Fibroblast of skin of scalp (primary cell): ENCODE measurements around the gene ITGA2B.
"Not testable (repeated sequence)": the region's sequence is repeated elsewhere in the genome, so short reads cannot be mapped to it uniquely, and the experiment has no call there.

Experiments used
- DNase-seq: peaks from one replicate; pipeline ENCODE4 v3.0.0-alpha.2; 2013

Gene ITGA2B

DNA sequence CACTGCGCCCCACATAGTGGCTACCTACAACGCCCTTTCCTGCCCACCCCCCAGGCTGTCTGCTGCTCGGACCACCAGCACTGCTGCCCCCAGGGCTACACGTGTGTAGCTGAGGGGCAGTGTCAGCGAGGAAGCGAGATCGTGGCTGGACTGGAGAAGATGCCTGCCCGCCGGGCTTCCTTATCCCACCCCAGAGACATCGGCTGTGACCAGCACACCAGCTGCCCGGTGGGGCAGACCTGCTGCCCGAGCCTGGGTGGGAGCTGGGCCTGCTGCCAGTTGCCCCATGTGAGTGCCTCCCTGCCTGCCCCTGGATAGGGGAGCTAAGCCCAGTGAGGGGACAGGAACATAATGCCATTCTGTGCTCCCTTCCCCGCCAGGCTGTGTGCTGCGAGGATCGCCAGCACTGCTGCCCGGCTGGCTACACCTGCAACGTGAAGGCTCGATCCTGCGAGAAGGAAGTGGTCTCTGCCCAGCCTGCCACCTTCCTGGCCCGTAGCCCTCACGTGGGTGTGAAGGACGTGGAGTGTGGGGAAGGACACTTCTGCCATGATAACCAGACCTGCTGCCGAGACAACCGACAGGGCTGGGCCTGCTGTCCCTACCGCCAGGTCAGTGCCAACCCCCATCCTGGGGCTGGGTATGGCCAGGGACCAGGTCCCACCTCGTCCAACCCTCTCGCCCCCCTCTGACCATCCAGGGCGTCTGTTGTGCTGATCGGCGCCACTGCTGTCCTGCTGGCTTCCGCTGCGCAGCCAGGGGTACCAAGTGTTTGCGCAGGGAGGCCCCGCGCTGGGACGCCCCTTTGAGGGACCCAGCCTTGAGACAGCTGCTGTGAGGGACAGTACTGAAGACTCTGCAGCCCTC lies 37.3 kb downstream of the ITGA2B start:
- DNase-seq, result no peak

DNA sequence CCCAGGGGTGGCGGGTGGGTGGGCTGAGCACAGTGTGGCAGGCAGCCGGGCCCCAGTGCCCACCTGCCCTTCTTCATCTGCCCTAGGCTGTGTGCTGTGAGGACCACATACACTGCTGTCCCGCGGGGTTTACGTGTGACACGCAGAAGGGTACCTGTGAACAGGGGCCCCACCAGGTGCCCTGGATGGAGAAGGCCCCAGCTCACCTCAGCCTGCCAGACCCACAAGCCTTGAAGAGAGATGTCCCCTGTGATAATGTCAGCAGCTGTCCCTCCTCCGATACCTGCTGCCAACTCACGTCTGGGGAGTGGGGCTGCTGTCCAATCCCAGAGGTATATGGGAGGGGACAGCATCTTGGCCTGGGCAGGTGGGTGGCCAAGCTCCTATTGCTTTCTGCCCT lies 38.0 kb downstream of the ITGA2B start:
- DNase-seq, result no peak

DNA sequence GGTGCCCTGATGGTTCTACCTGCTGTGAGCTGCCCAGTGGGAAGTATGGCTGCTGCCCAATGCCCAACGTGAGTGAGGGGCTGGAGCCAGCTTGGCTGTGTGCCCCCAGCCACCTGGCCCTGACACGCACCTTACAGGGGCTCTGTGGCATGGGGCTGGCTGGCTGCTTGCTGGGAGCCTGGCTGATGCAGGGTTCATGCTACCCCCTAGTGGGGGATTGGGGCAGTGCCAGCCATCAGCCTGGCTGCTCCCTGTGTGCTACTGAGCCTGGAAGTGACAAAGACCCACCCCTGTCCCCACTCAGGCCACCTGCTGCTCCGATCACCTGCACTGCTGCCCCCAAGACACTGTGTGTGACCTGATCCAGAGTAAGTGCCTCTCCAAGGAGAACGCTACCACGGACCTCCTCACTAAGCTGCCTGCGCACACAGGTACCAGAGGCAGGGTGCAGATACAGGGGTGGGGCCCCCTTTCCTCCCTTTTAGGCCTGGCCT lies 38.7 kb downstream of the ITGA2B start:
- DNase-seq, result peak; percentile 53

DNA sequence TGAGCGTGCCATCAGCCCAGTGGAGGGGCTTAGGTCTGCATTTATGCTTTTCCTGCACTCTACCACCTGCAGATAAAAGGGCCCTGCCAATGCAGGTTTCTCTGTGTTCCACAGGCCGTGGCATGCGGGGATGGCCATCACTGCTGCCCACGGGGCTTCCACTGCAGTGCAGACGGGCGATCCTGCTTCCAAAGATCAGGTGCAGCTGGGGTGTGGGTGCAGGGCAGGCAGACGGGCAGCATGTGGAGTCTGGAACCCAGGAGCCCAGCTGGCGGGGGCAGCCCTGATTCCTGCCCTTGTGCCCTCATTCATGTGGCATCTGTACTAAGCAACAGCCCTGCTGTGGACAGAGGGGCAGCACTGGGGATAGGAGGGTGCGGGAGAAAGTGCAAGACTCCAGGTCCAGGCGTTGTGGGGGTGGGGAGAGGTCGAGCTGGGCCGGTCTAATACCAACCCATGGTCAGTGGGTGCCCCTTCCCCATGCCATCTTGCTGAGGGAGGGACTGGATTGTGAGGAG lies 39.8 kb downstream of the ITGA2B start:
- DNase-seq, result no peak

DNA sequence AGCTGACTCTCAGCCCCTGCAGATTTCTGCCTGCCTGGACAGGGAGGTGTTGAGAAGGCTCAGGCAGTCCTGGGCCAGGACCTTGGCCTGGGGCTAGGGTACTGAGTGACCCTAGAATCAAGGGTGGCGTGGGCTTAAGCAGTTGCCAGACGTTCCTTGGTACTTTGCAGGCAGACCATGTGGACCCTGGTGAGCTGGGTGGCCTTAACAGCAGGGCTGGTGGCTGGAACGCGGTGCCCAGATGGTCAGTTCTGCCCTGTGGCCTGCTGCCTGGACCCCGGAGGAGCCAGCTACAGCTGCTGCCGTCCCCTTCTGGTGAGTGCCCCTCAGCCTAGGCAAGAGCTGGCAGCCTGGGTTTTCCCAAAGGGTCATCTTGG lies 40.5 kb downstream of the ITGA2B start:
- DNase-seq, result no peak

DNA sequence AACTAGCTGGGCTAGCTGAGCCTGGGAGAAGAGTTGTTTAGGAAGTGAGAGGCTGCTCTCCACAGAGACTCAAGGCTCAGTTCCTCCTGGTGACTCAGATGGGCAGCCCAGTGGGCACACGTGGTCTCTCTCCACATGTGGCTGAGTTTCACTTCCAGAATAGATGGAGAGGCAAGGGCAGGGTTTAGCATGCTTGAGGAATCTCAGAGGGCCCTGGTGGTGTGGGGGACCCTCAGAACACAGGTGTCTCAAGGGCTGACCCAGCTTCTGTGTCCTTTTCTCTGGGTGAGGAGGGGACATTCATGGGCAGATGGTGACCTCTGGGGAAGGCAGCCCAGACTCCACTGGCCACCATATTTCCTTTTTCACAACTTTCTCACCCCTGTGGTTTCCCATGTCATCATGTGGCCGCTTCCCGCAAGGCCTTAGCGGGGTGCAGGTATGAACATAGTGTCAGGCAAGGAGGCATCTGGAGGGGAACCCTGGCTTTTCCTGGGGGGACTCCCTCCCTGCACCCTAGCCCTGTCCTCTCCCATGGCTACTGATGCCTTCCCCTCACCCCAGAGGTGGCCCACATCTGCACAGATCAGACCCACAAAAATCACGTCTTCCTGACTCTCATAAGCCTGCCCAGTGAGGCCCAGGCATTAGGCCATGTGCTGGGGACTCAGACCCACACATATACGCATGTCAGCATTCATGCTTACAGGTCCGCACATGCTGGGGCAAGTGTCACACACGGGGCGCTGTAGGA lies 41.0 kb downstream of the ITGA2B start:
- no peak for DNase-seq

DNA sequence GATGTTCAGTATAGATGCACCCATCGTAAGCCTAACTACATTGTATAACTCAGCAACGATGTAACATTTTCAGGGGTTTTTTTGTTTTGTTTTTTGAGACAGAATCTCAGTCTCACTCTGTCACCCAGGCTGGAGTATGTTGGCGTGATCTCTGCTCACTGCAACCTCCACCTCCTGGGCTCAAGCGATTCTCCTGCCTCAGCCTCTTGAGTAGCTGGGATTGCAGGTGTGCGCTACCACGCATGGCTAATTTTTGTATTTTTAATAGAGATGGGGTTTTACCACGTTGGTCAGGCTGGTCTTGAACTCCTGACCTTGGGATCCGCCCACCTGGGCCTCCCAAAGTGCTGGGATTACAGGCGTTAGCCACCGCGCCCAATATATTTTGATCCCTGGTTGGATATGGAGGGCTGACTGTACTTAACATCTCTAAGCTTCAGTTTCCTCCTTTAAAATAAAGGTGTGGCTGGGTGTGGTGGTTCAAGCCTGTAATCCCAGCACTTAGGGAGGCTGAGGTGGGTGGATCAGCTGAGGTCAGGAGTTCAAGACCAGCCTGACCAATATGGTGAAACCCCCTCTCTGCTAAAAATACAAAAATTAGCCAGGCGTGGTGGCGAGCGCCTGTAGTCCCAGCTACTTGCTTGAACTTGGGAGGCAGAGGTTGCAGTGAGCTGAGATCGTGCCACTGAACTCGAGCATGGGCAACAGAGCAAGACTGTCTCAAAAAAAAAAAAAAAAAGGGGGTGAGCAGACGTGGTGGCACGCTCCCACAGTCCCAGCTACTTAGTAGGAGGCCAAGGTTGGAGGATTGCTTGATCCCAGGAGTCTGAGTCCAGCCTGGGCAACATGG lies 42.0 kb downstream of the ITGA2B start:
- DNase-seq, result not testable (repeated sequence)

DNA sequence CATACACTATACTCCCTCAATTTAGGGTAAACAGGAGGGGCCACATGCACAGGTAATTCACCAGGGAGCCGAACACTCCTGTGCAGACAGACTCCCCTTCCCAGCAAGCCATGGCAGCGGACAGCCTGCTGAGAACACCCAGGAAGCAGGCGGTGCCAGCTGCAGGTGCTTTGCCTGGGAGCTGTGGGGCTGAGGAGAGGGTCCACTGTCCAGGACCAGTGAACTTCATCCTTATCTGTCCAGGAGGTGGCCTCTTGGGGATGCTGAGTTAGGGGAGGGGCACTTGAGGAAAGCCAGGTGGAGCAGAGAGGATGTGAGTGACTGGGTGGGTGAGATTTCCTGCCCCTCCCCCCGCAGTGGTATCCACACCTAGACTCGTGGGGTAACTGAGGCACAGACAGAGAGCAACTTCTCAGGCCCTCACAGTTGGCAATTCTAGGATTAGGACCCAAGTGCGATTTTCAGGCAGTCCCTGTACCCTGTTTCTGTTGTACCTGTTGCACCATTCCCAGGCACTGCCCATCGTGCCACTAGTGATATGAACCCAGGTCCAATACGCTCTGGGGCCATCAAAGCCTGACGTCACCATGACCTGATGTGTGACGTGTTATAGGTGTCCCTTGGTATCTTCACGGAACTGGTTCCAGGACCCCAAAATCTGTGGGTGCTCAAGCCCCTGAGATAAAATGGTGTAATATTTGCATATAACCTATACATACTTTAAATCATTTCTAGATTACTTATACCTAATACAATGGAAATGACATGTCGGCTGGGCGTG lies 43.2 kb downstream of the ITGA2B start:
- no peak for DNase-seq

DNA sequence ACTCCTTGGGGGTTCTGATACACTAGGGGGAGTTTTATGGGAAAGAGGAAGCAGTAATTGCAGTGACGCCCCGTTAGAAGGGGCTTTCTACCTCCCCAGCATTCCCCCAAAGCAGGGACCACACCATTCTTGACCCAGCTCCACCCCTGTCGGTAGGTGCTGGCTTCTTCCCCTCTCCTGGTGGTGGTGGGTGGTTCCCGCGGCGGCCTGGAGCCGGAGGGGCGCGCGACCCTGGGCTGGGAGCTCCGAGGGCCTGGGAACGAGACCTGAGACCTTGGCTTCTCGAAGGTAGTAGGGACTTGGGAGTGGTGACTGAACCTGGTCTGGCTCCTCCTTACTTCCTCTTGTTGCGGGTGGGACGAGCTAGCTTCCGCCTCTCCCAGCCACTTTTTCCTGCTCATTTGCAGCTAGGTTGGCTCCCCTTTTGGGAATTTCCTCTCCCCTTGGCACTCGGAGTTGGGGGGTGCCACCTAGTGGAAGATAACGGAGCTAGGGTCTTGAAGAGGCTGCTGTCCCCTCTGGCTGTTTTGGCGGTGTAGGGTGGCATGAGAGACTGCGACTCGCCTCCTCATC lies 43.9 kb downstream of the ITGA2B start:
- DNase-seq, result peak; percentile 69

DNA sequence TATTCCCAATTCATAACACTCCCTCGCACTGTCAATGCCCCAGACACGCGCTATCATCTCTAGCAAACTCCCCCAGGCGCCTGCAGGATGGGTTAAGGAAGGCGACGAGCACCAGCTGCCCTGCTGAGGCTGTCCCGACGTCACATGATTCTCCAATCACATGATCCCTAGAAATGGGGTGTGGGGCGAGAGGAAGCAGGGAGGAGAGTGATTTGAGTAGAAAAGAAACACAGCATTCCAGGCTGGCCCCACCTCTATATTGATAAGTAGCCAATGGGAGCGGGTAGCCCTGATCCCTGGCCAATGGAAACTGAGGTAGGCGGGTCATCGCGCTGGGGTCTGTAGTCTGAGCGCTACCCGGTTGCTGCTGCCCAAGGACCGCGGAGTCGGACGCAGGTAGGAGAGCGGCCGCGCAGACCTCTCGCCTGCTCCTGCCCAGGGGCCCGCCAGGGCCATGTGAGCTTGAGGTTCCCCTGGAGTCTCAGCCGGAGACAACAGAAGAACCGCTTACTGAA lies 44.5 kb downstream of the ITGA2B start, which contains the start of gene GRN:
TSS of gene GRN (plus strand) at position 364 of the 515 bp plus-strand sequence. CDS start 3,863 bp downstream, outside the sequence.
- peak; percentile 100 for DNase-seq

DNA sequence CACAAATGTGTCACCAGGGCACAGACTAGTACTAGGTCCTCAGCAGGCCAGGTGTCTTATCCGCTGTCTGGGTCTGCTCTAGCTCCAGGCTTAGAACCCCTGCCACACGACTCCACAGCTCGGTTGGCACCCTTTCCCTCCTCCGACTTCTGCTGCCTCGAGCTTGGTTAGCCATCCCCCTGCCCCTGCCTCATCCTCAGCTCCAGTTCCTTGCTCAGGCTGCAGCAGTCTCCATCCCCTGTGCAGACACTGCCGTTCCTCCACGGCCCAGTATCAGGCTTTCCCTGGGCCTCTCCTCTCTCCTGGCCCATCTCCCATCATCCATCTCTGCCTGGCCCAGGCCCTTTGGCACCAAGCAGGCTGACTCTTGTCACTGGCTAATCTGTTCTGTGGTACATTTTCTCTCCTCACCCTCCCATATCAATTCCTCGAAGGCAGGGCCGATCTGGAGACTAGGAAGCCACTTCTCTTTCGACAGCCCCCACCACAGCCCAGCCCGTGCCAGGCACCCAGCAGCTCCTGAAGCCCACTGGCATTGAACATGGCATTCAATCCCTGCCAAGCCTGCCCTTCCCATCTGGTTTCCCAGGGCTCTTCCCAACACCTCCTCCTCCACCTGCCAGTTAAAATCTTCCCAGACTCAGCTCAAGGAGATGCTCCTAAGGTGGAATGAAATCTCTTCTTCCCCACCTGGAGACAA lies 45.8 kb downstream of the ITGA2B start:
- DNase-seq, result no peak

DNA sequence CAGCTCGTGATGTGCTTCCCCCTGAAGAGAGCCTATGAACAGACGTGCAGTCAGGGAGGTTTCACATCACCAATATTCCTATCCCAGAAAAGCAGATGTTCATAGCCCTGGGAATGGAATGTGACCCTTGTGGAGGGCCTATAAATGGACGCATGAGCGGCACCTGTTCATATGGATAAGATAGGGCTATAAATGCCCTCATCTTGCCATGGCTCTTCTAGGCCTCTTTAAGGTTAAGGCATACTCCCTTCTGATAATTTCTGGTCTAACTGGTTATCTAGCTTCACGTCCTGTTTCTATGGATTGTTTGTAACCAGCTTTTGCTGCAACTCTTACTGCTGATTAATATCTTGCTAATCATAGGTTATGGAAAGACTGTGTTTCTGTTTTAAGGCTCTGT lies 48.9 kb downstream of the ITGA2B start:
- DNase-seq, result not testable (repeated sequence)

DNA sequence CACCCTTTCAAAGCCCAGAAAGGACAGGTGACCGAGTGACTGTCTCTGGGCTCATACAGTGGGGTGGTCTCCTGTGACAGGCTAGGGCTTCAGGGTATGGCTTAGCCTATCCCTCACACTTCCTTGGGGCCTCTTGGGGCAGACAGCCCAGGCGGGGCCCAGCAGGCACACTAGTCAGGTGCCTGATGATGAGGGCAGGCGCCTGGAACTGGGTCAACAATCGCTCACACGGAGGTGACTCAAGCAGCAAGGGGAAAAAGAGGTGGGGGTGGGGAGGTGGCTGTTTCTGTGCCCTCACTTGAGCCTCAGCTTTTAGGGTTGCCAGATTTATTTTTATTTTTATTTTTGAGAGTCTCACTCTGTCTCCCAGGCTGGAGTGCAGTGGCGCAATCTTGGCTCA lies 50.7 kb downstream of the ITGA2B start:
- DNase-seq, result no peak

DNA sequence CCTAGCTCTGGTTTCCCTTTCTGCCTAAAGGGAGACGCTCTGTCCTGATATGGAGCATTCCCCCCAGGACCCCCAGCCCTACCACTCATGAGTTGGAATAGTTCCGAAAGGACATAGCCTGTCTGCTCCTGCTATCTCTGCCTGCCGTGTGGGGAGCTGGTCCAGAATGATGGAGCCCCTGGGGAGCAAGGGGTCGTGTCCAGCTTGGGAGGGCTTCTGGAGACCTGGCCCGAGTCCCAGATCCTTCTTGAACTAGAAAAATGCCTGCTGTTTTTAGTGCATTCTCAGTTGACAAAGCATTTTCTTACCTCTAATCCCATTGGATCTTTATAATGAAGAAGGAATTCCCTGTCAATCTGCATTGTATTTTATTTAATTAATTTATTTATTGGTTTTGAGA lies 53.5 kb downstream of the ITGA2B start:
- DNase-seq, result no peak

DNA sequence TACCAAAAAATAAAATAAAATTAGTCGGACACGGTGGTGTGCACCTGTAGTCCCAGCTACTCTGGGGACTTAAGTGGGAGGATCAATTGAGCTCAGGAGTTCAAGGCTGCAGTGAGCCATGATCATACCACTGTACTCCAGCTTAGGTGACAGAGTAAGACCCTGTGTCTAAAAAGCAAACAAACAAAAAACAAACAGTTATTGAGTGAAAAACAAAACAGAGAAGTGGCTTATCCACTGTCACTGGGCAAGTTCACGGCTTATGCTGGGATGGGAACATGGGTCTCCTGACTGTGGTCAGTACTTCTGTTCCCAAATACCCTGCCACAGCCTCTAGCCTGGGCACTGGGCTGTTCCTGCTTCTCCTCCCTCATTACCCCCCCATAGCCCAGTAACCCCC lies 53.9 kb downstream of the ITGA2B start:
- DNase-seq, result no peak

DNA sequence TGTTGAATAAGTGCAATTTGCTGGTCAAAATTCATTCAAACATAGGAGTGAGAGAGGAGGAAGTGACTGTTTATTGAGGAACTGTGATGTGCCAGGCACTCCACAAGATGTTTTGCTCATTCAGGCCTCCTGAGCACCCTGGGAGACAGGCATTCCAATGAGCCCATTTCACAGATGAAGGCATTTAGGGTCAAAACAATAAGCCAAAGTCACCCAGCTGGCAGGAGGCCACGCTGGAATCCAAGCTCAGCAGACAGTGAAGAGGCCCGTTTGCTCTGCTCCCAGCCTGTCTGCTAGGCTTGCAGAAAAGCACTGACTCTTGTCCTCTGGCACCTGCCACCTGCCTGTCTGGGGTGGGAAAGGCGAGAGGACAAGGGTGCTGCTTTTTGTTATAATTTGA lies 54.7 kb downstream of the ITGA2B start:
- DNase-seq, result no peak

DNA sequence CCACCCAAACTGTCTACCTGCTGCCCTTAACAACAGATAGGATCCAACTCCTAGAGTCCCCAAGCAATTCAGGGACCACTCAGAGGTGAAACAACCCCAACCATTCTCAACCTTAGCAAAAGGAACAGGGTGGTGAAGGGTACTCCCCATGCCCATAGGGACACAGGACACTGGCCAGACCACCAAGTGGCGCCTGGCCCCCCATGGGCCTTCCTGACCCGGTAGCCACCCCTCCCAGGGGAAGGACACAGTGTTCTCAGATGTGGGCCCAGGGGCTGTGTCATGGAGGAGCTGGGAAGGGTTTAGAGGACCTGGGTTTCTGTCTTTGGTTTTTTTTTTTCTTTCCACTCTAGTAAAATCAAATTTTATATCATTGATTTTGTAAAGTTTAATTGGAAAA lies 55.1 kb downstream of the ITGA2B start:
- DNase-seq, result no peak

DNA sequence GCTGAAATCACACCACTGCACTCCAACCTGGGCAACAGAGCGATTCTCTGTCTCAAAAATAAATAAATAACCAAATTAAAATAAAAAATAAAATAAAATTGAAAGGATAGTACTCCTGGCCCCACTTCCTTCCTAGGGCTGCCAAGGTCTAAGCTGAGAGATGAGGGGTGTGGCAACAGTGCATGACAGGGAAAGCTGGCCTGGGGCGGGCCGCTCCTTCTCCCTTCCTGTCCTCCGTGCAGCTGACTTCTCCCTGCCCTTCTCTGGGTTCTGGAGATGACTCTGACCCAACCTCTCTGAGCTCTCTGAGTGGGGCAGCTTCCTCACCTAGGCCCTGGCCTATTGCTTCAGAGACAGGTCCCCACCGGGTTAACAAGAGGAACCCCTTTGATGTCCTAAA lies 56.1 kb downstream of the ITGA2B start:
- no peak for DNase-seq

DNA sequence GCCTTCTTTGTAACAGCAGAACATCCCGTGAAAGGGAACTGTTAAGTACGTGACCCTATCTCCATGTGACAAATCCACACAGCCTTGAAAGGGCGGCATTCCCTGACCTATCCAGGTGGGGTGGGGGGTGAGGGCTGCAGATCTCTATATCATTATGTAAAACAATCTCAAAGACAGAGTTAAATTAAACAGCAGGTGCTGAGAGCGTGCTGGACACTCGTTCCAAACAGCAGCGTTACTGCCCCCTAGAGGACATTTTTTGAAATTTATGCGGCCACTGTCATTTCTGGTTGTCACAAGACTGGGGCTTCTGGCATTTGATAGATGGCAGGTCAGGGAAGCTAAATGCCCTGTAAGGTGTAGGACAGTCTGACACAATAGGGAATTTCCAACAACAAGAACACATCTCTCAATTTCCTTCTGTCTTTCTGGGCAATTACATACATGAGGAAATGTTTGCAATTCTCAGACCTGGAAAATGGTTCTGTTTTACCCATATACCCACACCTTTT lies 58.1 kb downstream of the ITGA2B start:
- DNase-seq, result peak; percentile 71

DNA sequence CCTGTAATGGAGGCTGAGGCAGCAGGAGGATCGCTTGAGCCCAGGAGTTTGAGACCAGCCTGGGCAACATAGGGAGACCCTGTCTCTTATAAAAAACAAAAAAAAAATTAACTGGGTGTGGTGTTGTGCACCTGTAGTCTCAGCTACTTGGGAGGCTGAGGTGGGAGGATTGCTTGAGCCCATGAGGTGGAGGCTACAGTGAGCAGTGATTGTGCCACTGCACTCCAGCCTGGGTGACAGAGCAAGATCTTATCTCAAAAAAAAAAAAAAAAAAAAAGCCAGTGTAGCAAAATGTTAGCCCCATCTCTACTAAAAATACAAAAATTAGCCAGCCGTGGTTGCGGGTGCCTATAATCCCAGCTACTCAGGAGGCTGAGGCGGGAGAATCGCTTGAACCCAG lies 59.2 kb downstream of the ITGA2B start:
- not testable (repeated sequence) for DNase-seq
